Tongue (tissue), 2 donors: Measurements from ENCODE around the gene AKT1S1. TPM values are rescaled to one million over a fixed set of nuclear protein-coding genes. Genes with fewer than 3 reads are reported as not detected.

Source experiments
- DNase-seq: peaks from one replicate; pipeline ENCODE4 v3.0.0-alpha.2; 2015
- total RNA-seq: library from RNA; depleted of rRNA; stranded (reverse); fragments of >200 nt; gene quantifications from one replicate; pipeline ENCODE4 v1.2.3, GENCODE V29; 2014

Gene AKT1S1
- total RNA-seq, 1 donor from 2014 or later, result 4.5 TPM

DNA sequence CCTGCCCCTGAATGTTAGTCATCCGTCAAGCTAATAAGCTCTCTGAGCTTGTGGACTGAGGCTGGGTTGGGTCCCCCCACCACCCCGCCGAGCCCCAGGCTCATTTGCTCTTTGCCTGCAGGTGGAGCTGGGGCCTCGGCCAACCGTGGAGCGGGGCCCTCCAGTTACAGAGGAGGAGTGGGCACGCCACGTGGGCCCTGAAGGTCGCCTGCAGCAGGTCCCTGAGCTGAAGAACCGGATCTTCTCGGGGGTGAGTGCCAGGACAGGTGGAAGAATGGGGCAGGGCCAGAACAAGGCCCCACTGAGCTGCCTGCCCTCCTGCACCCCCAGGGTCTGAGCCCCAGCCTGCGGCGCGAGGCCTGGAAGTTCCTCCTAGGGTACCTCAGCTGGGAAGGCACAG is 5.5 kb upstream of the AKT1S1 start:
- no peak for DNase-seq

DNA sequence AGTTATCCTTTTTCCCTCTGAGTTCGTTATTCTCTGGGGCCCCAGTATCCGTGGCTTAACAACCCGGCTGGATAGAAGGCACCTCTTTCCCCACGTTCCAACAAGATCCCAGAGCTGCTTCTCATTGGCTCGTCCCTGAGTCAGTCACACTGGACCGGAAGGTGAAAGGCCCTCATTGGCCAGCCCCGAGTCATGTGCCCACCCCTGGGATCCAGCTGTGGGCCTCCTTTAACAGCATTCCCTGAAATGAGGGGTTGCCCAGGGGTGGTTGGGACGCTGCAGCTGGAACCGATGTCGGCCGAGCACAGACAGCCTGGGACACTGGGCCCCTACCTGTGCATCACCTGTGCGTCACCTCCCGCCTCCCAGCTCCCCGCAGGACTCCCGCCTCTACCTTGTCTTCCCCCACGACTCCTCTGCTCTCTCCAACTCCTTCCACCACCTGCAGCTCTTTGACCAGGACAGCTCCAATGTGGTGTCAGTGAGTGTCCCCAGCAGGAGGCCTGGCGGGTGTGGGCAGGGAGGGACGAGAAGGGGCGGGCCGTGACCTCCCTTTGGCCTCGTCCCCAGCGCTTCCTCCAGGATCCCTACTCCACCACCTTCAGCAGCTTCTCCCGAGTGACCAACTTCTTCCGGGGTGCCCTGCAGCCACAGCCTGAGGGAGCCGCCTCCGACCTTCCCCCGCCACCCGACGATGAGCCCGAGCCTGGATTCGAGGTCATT is 4.7 kb upstream of the AKT1S1 start:
- no peak for DNase-seq

DNA sequence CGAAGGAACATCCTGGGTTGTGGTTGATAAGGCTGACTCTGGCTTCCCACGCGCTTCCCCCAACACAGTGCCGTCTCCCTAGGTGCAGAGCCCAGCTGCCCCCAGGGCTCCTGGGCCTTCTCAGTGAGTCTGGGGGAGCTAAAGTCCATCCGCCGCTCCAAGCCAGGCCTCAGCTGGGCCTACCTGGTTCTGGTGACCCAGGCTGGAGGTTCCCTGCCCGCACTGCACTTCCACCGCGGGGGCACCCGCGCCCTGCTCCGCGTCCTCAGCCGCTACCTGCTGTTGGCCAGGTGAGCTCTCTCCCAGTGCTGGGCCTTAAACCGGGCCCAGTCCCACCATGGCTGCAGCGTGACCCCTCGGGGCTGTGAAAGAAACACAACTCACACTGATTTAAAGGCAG is 4.0 kb upstream of the AKT1S1 start:
- DNase-seq, result no peak

DNA sequence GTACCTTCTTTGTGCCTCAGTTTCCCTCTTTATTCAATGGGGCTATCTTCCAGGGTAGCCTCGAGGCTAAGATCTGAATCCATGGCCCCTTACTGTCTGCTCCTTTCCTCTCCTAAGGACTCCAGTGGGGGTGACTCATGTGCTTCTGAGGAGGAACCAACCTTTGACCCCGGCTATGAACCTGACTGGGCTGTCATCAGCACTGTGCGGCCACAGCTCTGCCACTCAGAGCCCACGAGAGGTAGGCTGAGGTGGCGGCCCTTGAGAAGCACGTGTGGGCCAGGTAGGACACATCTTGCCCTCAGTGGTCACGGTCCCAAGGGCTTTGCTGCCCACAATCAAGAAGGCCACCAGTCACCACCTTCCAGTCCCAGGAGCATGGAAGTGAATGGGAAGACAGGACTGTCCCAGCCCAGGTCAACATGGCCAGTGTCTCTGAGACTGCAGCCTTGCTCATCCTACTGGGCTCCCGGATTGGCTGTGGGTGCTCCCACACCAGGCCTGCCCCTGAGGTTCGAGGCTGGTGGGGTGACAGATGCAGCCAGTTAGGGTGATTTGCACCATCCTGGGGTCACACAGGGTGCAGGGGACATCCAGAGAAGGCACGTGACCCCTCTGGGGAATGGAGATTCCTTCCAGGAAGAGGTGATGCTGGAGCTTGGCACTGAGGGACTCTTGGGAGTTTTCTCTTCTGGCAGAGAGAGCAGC is 3.2 kb upstream of the AKT1S1 start:
- DNase-seq, result no peak

DNA sequence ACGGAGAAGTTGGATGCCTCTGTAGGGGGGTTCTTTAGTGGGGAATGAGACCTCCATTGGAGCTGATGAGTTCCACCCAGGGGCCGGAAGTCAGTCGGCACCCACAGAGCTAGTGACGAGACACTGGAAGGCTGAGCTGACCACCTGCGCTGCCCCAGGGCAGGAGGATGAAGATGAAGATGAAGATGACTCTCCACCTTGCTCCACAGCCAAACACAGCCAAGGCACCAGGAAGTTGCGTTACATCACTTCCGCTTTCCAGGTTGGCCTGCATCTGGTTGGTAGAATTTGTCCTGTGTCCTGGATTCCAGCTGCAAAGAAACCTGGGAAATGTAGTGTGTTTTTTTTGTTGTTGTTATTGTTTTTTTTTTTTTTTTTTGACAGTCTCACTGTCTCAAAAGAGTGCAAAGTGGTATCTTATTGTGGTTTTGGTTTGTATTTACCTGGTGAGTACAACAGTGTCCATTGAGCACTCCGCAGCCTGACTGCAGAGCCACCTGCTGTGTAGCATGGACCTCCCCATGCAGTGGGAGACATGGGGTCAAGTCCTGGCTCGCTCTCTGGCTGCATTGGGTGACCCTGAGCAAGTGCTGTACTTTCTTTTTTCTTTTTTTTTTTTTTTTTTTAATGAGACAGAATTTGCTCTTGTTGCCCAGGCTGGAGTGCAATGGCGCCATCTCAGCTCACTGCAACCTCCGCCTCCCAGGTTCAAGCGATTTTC is 2.2 kb upstream of the AKT1S1 start:
- no peak for DNase-seq

DNA sequence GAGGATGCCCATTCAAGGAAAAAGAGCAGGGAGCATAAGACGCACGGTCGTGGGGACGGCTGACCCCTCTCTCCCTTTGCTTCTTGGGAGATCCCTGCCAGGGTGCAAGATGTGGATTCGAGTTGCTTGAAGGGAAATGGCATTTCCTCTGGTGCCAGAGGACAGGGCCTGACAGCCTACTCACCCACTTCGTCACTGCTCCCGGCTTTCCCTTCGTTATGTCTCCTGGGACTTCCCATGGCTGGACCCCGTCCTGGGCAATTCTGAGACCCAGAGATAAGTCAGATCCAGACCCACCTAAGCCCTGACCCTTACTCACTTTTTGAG is 1.6 kb upstream of the AKT1S1 start:
- DNase-seq, result no peak

GRCh38 chr19:49877879-49878743 is 956 bp upstream of the AKT1S1 start:
- DNase-seq, result peak; percentile 99

DNA sequence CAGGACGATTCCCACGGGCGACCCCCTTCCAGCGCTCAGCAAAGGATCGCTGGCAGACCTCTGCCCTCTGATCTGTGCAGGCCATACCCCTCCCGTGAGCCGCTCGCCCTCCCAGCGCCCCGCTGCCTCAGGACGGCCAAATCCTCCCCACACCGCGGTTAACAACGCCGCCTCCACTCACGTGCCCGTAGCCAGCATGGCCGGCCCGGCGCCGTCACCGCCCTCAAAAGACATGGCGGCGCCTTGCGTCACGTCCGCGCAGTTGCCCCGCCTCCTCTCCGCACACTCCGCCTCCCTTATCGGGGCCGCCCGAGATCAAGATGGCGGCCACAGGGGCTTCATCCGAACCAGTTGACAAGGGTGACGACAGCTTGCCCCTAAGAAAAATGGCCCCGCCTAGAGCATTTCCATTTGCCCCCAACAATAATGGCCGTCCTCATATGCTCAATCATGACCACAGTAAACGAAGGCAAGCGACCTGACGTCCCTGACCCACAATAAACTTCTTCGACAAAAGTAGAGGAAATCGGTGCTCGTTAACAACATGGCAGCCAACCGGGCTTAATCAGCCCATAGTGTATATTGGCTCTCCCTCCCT is 634 bp downstream of the AKT1S1 start:
- peak; percentile 100 for DNase-seq

- peak; percentile 83 for DNase-seq
Observed at GRCh38 chr19:49875857-49876421, 1.2 kb downstream of the AKT1S1 start.

GRCh38 chr19:49875177-49875576 is 2.0 kb downstream of the AKT1S1 start:
- DNase-seq, result no peak

GRCh38 chr19:49874503-49875157 is 2.5 kb downstream of the AKT1S1 start:
- no peak for DNase-seq

DNA sequence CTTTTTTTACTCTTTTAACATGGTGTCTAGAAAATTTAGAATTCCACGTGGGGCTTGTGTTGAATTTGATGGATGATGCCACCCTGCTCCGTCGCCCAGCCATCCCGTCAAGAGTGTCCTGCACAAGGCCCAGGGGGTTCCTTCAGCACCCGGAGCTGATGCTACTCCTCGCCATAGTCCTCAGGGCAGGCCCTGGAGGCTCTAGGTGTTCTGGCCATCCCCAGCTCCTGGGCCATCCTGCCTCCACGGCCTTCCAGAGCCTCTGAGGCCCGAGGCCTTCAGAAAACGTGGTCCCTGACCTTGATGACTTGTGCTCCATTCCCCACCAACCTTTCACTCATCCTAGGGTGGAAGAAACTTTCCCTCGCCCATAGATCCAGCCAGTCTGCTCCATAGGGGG is 3.3 kb downstream of the AKT1S1 start:
- DNase-seq, result no peak

- no peak for DNase-seq
Observed at GRCh38 chr19:49873129-49873521, 4.0 kb downstream of the AKT1S1 start.

DNA sequence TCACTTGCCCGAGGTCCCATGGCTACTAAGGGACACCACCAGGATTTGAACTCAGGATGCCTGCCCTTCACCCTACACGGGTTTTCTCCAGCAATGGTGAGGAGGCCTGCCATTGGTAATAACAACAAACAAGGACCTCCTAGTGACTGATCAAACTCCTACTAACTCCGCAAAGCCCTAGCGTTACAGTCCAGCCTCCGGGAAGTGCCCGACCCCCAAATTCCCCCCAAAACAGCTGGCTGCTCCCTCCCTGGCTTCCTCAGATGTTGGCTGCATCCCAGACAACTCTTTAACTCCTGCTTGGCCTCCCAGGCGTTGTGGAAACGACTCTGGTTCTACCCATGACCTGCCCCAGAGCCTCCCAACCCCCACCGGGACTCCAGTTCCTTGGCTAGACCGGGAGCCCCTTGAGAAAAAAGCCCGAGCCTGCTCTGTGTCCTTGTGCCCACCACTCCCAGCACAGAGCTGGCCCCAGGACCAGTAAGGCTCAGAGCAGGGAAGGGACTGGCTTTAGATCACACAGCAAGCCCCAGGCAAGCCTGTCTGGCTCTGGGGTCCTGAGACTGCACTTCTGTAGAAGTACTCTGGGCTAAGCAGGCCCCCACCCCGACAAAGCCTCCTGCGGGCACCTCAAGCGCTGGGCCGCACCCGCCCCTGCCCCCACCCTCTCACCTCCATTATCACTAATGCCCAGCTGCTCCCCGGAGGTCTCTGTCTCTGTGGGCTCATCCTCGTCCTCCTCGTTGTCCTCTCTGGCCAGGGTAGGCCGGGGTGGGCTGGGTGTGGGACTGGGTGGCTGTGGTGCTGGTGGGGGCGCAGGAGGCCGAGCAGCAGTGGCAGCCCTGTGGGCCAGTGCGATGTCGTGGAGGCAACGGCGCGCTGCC is 4.7 kb downstream of the AKT1S1 start:
- DNase-seq, result no peak

DNA sequence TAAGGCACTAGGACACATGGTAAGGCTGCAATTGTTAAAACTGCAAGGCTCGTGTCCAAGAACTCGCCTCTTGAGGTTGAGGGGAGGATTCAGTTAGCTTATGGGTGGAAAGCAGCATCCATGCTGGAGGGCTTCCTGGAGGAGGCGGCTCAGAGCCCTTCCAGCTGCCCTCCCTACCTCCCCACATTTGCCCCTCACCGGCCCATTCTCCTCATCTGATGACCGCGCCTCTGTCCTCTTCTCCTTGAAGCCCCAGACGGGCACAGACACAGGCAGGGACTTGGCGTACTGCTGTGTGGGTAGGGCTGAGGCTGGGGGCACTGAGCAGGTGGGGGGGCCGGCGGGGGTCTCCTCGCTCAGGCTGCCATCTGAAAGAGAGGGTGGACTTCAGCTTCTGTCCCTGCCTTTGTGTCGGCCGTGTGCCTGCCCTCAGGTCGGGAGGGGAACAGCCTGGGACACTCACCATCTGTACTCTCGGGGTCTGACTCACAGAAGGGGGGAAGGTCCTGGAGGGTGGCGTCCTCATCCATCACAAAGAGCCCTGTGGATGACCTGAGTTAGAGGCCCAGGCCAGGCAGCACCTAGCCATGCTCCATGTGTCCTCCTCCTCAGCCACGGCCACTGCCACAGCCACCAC is 5.7 kb downstream of the AKT1S1 start:
- no peak for DNase-seq

- DNase-seq, result no peak
Observed at GRCh38 chr19:49870309-49870901, 6.8 kb downstream of the AKT1S1 start.

DNA sequence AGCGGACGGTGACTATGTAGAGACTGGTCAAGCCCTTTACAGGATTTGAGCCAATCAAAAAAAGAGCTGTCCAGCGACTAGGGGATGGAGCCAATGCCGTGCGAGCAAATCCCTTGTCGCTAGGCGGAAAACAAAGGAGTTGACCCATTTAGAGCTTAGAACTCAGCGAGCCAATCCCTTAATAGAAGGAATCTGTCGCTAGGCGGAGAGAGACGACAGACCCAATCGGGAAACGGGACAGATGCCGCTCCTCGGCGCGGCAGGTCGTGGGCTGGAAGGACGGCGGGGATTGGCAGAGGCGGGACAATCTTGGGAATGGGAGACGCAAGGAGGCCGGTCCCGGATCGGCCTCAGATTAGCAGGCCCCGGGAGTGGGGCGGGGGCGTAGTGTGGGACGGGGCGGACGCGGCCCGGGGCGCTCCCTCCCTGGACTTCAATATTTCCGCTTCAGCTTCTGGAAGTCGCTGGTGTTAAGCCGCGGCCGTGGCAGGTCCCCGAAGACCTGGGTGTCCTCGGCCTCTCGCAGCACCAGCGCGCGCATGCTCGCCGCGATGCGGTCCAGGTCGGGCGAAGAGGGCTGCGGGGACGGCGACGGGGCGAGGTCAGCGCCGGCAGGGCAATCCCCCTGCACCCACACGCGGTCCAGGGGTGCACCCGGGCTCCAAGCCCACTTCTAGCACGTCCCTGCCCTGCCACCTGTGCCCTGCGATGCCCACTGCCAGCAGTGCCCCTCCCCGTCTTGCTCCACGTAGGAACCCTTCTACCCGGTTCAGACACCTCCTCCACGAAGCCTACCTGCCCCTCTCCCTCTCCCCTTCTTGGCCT is 7.5 kb downstream of the AKT1S1 start:
- peak; percentile 100 for DNase-seq

DNA sequence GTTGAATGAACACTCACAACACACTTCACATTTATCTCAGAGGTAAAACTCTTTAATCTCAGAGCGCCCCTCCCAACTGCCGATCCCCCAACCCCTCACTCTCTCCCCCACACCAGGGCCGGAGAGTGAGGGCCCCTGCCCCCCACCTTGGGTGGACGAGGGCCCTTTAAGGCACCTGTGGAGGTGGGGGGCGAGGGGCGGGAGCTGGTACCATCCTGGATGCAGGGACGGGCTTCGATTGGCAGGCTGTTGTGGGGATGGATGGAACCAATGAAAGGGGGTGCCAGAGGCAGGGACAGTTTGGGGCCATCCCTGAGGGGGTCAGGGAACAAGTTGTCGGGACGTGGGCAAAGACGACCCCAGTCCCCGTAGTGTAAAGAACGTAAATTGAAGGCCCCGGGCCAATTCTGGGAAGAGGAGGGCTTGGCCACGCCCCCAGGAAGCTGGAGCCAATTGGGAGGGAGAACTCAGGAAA is 8.1 kb downstream of the AKT1S1 start:
- DNase-seq, result no peak
